Lung (tissue), 12 donors: ENCODE results near the gene ATF7IP. TPM values are rescaled to one million over a fixed set of nuclear protein-coding genes. Genes with fewer than 3 reads are reported as not detected.

Experiments used
- ATAC-seq: fragments of 200-7000 bp; cut with Tn5 transposase; one replicate; pipeline ENCODE4 v1.9.1; 2020; ENCODE audit warnings: moderate number of reproducible peaks; ENCODE audit not compliant: insufficient read depth, low FRiP score
- DNase-seq, 3 donors: peaks; one replicate each; pipeline ENCODE4 v3.0.0-alpha.2; 2013 to 2017
- H3K27ac ChIP-seq, 2 donors: one replicate each; pipeline ENCODE4 v1.5.1; 2013; ENCODE audit warnings: mild to moderate bottlenecking in 2 of 2, moderate library complexity in 2 of 2, control low read depth in 1 of 2, inconsistent platforms in 1 of 2, low read depth in 1 of 2, low read length in 1 of 2
- H3K27me3 ChIP-seq, 3 donors: one replicate each; pipeline ENCODE4 v1.5.1; 2013; ENCODE audit warnings: low read length in 2 of 3; ENCODE audit not compliant: control insufficient read depth in 3 of 3, insufficient read depth in 3 of 3
- H3K36me3 ChIP-seq, 4 donors: one replicate each; pipeline ENCODE4 v1.5.1; 2013; ENCODE audit warnings: low read length in 4 of 4, mild to moderate bottlenecking in 1 of 4, moderate library complexity in 1 of 4; ENCODE audit not compliant: control insufficient read depth in 4 of 4, insufficient read depth in 4 of 4
- H3K4me1 ChIP-seq, 5 donors: one replicate each; pipeline ENCODE4 v1.5.1; 2013; ENCODE audit warnings: low read length in 5 of 5, mild to moderate bottlenecking in 2 of 5, moderate library complexity in 1 of 5; ENCODE audit not compliant: control insufficient read depth in 5 of 5, insufficient read depth in 5 of 5
- H3K4me3 ChIP-seq: one replicate; pipeline ENCODE4 v1.5.1; 2013; ENCODE audit warnings: mild to moderate bottlenecking, control low read depth, moderate library complexity
- H3K9ac ChIP-seq, 2 donors: one replicate each; pipeline ENCODE4 v1.5.1; 2013; ENCODE audit warnings: low read length in 2 of 2, control low read depth in 1 of 2; ENCODE audit not compliant: insufficient read depth in 1 of 2
- H3K9me3 ChIP-seq, 4 donors: one replicate each; pipeline ENCODE4 v1.5.1; 2013; ENCODE audit warnings: low read length in 3 of 4, mild to moderate bottlenecking in 1 of 4, moderate library complexity in 1 of 4; ENCODE audit not compliant: control insufficient read depth in 4 of 4, insufficient read depth in 3 of 4
- WGBS, 2 donors: extraction: QIAGEN DNeasy Blood & Tissue Kit; methylation state at CpG; one replicate each; pipeline ENCODE4 v1.1.7; 2013; 5-methylcytosine and 5-hydroxymethylcytosine counted together
- polyA plus RNA-seq, 2 donors: library from polyadenylated mRNA; stranded (reverse); fragments of 200-250 nt; gene quantifications; one replicate each; pipeline ENCODE4 v1.2.1, GENCODE V29; 2013
- total RNA-seq, 2 donors: library from RNA; depleted of rRNA in 1 of 2; stranded (reverse); fragments of >200 nt in 1 of 2; gene quantifications; one replicate each; pipeline ENCODE4 v1.2.1, GENCODE V29; 2014 to 2021
- TF ChIP-seq, protein P1 (sequence below): IDR thresholded peaks from 2 replicates; pipeline ENCODE4 v1.5.1; 2012; ENCODE audit warnings: mild to moderate bottlenecking; ENCODE audit errors: control extremely low read depth, extremely low read depth
- donor health status: control.
- donor health status: control.
- donor health status: Bipolar disorder and iron deficiency.
- donor health status: healthy.
- donor health status: DM: yes; HTN: yes; CAD: no.

ATF7IP gene
- total and polyA plus RNA-seq, 4 donors: 6.9 to 122 (median 33.1) TPM

- TF ChIP-seq, protein P1, sequence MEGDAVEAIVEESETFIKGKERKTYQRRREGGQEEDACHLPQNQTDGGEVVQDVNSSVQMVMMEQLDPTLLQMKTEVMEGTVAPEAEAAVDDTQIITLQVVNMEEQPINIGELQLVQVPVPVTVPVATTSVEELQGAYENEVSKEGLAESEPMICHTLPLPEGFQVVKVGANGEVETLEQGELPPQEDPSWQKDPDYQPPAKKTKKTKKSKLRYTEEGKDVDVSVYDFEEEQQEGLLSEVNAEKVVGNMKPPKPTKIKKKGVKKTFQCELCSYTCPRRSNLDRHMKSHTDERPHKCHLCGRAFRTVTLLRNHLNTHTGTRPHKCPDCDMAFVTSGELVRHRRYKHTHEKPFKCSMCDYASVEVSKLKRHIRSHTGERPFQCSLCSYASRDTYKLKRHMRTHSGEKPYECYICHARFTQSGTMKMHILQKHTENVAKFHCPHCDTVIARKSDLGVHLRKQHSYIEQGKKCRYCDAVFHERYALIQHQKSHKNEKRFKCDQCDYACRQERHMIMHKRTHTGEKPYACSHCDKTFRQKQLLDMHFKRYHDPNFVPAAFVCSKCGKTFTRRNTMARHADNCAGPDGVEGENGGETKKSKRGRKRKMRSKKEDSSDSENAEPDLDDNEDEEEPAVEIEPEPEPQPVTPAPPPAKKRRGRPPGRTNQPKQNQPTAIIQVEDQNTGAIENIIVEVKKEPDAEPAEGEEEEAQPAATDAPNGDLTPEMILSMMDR: no peak
- no peak overlapping the region for H3K4me3 ChIP-seq
- no peak for DNase-seq
- H3K9ac ChIP-seq: peak overlapping the region in 1 of 2 donors; percentile 54
- ATAC-seq: no peak
- peaks cover 0 to 6% (median 2%) of the 10 kb centered on the region in 4 donors for H3K36me3 ChIP-seq
- H3K4me1 ChIP-seq: peaks cover 0 to 5% (median 0%) of the 10 kb centered on the region in 5 donors
- WGBS, 2 donors: 95% methylated on average over 8 of the region's 8 CpGs
- no peaks in the 10 kb centered on the region for H3K27me3 ChIP-seq
- H3K27ac ChIP-seq: peak overlapping the region in 1 of 2 donors; percentile 96
- peaks cover 0 to 2% (median under 1%) of the 10 kb centered on the region in 4 donors for H3K9me3 ChIP-seq
Observed at GRCh38 chr12:14364583-14365271, 755 bp upstream of the ATF7IP start.

DNA sequence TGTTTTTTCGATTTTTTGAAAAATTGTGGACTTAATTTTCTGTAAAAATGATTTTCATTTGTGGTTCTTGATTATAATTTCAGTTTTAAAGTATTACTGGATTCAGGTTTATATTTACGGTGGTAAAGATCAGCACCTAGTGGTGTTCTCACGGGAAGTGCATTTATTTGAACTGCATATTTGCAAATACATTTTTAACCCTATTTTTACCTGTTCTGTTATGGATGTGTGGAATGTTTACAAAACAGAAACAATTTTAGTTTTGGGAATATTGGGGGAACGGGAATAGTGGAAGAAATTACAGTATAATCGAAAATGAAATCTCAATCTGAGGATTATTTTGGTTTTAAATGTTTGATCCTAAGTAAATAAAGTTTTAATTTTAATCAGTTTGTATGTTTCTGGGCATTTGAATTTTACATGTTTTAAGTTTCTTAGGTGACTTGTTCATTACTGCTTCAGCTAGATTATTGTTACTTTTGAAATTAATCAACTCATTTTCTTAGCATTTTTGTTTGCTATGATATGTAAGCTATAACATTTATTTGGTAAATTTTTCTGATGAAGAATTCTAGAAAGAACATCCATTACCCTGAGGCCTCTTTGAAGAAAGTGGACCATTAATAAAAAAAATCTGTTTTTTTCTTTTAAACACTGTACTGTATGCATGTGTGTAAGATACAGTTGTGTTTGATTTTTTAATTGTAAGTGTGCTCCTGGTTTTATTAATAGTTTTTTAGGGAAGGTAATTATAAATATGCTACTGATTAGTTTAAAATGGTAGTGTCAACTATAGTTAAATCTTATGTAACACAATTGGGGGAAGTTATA lies 942 bp downstream of the ATF7IP start:
- Histone ChIP-seq H3K9me3 (peaks cover 0 to 2% (median under 1%) of the 10 kb centered on the region in 4 donors), H3K27me3 (no peaks in the 10 kb centered on the region), H3K27ac (peak overlapping the region in 1 of 2 donors; percentile 96), H3K4me1 (peaks cover 0 to 5% (median 1%) of the 10 kb centered on the region in 5 donors), H3K9ac (peak overlapping the region; percentile 47 to 94), H3K4me3 (no peak overlapping the region), H3K36me3 (peaks cover 0 to 7% (median 3%) of the 10 kb centered on the region in 4 donors)
- TF ChIP-seq, protein P1: peak; percentile 0
- DNase-seq (peak in 1 of 3 donors; percentile 79), ATAC-seq (no peak)
- WGBS, 2 donors: 1 to 4% methylated on average over 5 of the region's 5 CpGs

DNA sequence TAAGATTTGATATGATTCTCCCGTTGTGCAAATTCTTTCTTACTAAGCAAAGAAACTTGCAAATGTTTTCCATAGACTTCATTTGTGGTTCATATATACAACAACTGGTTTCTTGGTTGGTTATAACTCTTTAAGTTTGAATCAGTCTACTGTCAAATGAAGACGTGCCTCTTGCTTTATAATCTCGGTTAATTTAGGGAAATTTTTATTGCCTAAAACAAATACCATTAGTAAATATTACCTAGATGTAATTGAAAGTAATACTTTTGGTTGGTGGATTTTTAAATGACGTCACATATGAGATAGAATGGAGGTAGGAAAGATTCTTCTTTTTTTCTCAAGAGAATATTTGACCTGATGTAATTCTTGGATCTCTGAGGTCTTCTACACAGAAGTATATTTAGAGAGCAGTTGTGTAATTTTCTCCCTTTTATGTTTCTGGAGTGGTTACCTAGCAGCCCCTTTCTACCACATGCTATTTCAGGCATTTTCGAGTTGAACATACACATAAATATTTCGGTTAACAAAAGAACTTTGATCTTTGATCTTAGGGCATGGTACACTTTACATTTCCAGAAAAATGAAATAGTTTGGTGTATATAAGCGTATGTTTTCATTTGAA lies 1.7 kb downstream of the ATF7IP start:
- Histone ChIP-seq H3K36me3 (peaks cover 0 to 7% (median 3%) of the 10 kb centered on the region in 4 donors), H3K4me3 (no peak overlapping the region), H3K27me3 (no peaks in the 10 kb centered on the region), H3K9me3 (peaks cover 0 to 2% (median under 1%) of the 10 kb centered on the region in 4 donors), H3K9ac (peak overlapping the region; percentile 47 to 94), H3K27ac (peak overlapping the region in 1 of 2 donors; percentile 79), H3K4me1 (peaks cover 0 to 7% (median 1%) of the 10 kb centered on the region in 5 donors)
- TF ChIP-seq, protein P1: no peak
- no peak for ATAC-seq
- DNase-seq: peak in 2 of 3 donors; percentile 73 to 77
- 5 to 7% methylated on average over 7 of the region's 7 CpGs for WGBS, 2 donors
